ENCODE results near the gene PWP1.

GRCh38 chr12:107649661-107650061 lies 35.9 kb upstream of the PWP1 start:
- TF ChIP-seq, protein P1, sequence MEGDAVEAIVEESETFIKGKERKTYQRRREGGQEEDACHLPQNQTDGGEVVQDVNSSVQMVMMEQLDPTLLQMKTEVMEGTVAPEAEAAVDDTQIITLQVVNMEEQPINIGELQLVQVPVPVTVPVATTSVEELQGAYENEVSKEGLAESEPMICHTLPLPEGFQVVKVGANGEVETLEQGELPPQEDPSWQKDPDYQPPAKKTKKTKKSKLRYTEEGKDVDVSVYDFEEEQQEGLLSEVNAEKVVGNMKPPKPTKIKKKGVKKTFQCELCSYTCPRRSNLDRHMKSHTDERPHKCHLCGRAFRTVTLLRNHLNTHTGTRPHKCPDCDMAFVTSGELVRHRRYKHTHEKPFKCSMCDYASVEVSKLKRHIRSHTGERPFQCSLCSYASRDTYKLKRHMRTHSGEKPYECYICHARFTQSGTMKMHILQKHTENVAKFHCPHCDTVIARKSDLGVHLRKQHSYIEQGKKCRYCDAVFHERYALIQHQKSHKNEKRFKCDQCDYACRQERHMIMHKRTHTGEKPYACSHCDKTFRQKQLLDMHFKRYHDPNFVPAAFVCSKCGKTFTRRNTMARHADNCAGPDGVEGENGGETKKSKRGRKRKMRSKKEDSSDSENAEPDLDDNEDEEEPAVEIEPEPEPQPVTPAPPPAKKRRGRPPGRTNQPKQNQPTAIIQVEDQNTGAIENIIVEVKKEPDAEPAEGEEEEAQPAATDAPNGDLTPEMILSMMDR (conservative IDR thresholded peaks at IDR 0.05; ENCODE audit: low read depth in 2 of 2): no peak
- TF ChIP-seq EZH2 (IDR thresholded peaks at IDR 0.05; ENCODE audit: low read depth, unreplicated experiment) (no peak), ETS1 (IDR thresholded peaks at IDR 0.05) (no peak), EZH2phosphoT487 (IDR thresholded peaks at IDR 0.05; ENCODE audit: unreplicated experiment) (no peak), STAT1 (IDR thresholded peaks at IDR 0.05; ENCODE audit: unreplicated experiment) (no peak), POLR2AphosphoS5 (IDR thresholded peaks at IDR 0.05; ENCODE audit: low read depth) (no peak), NANOG (IDR thresholded peaks at IDR 0.05; ENCODE audit: borderline replicate concordance) (no peak), CREB1 (CRISPR knock-in tag; IDR thresholded peaks at IDR 0.05; ENCODE audit: low read depth) (no peak), ZNF114 (CRISPR knock-in tag; IDR thresholded peaks at IDR 0.05) (no peak), JUNB (IDR thresholded peaks at IDR 0.05; ENCODE audit: unreplicated experiment) (no peak), ZNF331 (CRISPR knock-in tag; IDR thresholded peaks at IDR 0.05; ENCODE audit: low read depth) (no peak), ZNF462 (CRISPR knock-in tag; IDR thresholded peaks at IDR 0.05) (no peak)
- TF ChIP-seq, protein P2, sequence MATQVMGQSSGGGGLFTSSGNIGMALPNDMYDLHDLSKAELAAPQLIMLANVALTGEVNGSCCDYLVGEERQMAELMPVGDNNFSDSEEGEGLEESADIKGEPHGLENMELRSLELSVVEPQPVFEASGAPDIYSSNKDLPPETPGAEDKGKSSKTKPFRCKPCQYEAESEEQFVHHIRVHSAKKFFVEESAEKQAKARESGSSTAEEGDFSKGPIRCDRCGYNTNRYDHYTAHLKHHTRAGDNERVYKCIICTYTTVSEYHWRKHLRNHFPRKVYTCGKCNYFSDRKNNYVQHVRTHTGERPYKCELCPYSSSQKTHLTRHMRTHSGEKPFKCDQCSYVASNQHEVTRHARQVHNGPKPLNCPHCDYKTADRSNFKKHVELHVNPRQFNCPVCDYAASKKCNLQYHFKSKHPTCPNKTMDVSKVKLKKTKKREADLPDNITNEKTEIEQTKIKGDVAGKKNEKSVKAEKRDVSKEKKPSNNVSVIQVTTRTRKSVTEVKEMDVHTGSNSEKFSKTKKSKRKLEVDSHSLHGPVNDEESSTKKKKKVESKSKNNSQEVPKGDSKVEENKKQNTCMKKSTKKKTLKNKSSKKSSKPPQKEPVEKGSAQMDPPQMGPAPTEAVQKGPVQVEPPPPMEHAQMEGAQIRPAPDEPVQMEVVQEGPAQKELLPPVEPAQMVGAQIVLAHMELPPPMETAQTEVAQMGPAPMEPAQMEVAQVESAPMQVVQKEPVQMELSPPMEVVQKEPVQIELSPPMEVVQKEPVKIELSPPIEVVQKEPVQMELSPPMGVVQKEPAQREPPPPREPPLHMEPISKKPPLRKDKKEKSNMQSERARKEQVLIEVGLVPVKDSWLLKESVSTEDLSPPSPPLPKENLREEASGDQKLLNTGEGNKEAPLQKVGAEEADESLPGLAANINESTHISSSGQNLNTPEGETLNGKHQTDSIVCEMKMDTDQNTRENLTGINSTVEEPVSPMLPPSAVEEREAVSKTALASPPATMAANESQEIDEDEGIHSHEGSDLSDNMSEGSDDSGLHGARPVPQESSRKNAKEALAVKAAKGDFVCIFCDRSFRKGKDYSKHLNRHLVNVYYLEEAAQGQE (IDR thresholded peaks at IDR 0.05; ENCODE audit: unreplicated experiment): no peak

All from GM23338 (cell line).